Tibial nerve (tissue), 4 donors: ENCODE results near the gene EPHA6.

Experiments
- EP300 ChIP-seq, 2 donors: sonication (generic); formaldehyde crosslinking; IDR thresholded peaks; one replicate each; pipeline ENCODE4 v1.6.1; 2017; ENCODE audit warnings: antibody characterized with exemption in 2 of 2, mild to moderate bottlenecking in 1 of 2
- POLR2A ChIP-seq, 2 donors: fragments of 450-650 bp; IDR thresholded peaks; one replicate each; pipeline ENCODE4 v1.6.1; 2017; ENCODE audit warnings: antibody characterized with exemption in 2 of 2, mild to moderate bottlenecking in 2 of 2, moderate library complexity in 2 of 2
- TF ChIP-seq, protein P1 (sequence below), 5 experiments: fragments of 200-600 bp in 3 of 5; fragments of 450-650 bp in 2 of 5; sonication (generic) in 3 of 5; IDR thresholded peaks; one replicate each; pipeline ENCODE4 v1.5.1; 2016 to 2019; ENCODE audit warnings: antibody characterized with exemption in 5 of 5, mild to moderate bottlenecking in 3 of 5, moderate library complexity in 2 of 5

DNA sequence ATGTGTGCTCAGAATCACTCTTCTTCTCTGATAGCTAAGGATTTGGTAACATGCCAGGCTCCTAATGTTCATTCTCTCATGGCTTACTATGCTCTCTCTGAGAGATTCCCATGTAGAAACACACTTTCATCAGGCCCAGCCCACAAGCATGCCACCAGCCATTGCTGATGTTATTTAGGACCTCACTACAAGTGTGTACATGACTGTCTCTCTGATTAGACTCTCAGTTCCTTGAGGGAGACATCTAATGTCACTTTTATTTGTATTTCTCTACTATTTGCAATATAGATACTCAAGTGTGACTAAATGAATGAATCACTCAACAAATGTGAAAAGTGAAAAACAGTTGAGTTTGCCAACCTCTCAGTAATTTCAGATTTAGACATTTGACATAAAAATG lies 865.8 kb downstream of the EPHA6 start:
- TF ChIP-seq, protein P1, sequence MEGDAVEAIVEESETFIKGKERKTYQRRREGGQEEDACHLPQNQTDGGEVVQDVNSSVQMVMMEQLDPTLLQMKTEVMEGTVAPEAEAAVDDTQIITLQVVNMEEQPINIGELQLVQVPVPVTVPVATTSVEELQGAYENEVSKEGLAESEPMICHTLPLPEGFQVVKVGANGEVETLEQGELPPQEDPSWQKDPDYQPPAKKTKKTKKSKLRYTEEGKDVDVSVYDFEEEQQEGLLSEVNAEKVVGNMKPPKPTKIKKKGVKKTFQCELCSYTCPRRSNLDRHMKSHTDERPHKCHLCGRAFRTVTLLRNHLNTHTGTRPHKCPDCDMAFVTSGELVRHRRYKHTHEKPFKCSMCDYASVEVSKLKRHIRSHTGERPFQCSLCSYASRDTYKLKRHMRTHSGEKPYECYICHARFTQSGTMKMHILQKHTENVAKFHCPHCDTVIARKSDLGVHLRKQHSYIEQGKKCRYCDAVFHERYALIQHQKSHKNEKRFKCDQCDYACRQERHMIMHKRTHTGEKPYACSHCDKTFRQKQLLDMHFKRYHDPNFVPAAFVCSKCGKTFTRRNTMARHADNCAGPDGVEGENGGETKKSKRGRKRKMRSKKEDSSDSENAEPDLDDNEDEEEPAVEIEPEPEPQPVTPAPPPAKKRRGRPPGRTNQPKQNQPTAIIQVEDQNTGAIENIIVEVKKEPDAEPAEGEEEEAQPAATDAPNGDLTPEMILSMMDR (IDR thresholded peaks at IDR 0.05), result no peak
- no peak for TF ChIP-seq POLR2A (IDR thresholded peaks at IDR 0.05)
- no peak for TF ChIP-seq EP300 (IDR thresholded peaks at IDR 0.05)
